ENCODE results near the gene PTDSS2. TPM values are rescaled to one million over a fixed set of nuclear protein-coding genes. Genes with fewer than 3 reads are reported as not detected.
A peak's percentile ranks its signal among the peaks of the same experiment; 100 is the strongest.
"Not testable (repeated sequence)": the region's sequence is repeated elsewhere in the genome, so short reads cannot be mapped to it uniquely, and the experiment has no call there.

Gene PTDSS2
- total RNA-seq, 4 donors from 2014 or later: 21.0 to 42.7 (median 31.7) TPM

DNA sequence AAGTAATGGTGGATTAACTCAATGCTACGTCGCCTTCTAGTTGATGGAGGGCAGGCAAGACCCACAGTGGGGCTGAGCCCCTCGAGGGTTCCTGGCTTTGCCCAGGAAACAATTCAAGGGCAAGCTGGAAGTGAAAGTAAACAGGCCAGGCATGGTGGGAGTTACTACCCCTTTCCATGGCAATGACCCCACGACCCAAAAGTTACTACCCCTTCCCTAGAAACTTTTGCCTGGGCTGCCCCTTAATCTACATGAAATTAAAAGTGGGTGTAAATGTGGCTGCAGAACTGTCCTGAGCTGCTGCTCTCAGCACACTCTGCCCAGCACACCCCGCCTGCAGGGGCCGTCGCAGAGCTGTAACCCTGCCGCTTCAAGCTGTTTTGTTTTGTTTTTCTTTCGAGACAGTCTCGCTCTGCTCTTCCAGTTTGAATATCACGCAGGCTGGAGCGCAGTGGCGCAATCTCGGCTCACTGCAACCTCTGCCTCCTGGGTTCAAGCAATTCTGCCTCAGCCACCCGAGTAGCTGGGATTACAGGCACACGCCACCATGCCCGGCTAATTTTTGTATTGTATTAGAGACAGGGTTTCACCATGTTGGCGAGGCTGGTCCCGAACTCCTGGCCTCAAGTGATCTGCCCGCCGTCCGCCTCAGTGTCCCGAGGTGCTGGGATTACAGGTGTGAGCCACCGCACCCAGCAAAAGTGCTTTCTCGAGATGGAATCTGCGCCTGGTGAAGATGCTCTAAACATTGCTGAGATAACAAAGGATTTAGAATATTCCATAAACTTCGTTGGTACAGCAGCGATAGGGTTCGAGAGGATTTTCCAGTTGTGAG, 62.9 kb downstream of the PTDSS2 start:
- Histone ChIP-seq H3K27ac (peak overlapping the region in 1 of 4 donors; percentile 55), H3K4me1 (peaks cover 0 to 4% (median 0%) of the 10 kb centered on the region in 4 donors), H3K36me3 (peaks cover 0 to 22% (median 0%) of the 10 kb centered on the region in 3 donors), H3K4me3 (no peak overlapping the region), H3K27me3 (no peaks in the 10 kb centered on the region), H3K9me3 (peaks cover 0 to 10% (median 0%) of the 10 kb centered on the region in 4 donors)
- peak in 1 of 3 donors; percentile 41 for DNase-seq
- TF ChIP-seq POLR2A (IDR thresholded peaks at IDR 0.05): no peak
- TF ChIP-seq CTCF (IDR thresholded peaks at IDR 0.05): no peak

DNA sequence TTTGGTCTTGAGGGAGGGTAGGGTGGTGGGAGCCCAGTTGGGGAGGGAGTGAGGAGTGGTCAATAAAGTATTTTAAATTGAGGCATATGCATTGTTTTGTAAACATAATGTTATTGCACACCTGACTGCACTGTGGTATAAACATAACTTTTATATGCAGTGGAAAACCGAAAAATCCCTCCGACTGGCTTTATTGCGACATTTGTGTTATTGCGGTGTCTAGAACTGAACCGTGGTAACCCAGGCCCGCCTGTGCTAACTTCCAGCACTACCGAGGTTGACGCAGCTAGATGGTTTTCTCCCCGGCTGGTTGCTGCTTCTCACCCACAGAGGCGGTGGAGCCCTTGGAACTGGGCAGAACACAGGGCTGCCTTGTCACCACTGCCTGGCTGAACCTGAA, 64.5 kb downstream of the PTDSS2 start:
- no peaks in the 10 kb centered on the region for H3K27me3 ChIP-seq
- H3K36me3 ChIP-seq: peaks cover 0 to 11% (median 0%) of the 10 kb centered on the region in 3 donors
- H3K4me3 ChIP-seq: no peak overlapping the region
- H3K27ac ChIP-seq: no peak overlapping the region
- TF ChIP-seq CTCF (IDR thresholded peaks at IDR 0.05): no peak
- no peak for TF ChIP-seq POLR2A (IDR thresholded peaks at IDR 0.05)
- H3K4me1 ChIP-seq: peaks cover 0 to 8% (median 3%) of the 10 kb centered on the region in 4 donors
- DNase-seq: no peak
- peaks cover 0 to 10% (median 0%) of the 10 kb centered on the region in 4 donors for H3K9me3 ChIP-seq

DNA sequence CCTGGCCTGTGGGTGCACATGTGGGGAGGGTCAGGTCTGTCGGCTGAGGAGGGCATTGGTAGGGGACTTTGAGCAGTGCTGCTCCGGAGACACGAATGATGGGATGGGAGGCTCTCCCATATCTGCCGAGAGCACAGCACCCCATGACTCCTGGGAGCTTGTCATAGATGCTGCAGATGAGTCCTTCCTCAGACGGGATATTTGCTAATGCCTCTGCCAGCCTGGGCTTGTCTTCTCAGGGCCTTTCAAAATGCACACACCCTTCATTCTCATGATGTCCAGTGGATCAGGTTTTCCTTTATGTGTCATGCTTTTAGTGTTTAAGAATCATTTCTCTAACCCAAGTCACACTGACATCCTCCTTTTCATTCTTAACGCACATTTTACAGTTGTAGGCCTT, 65.1 kb downstream of the PTDSS2 start:
- Histone ChIP-seq H3K36me3 (peaks cover 0 to 11% (median 0%) of the 10 kb centered on the region in 3 donors), H3K9me3 (peaks cover 0 to 10% (median 0%) of the 10 kb centered on the region in 4 donors), H3K27ac (no peak overlapping the region), H3K4me3 (no peak overlapping the region), H3K27me3 (no peaks in the 10 kb centered on the region), H3K4me1 (peaks cover 0 to 8% (median 3%) of the 10 kb centered on the region in 4 donors)
- no peak for TF ChIP-seq POLR2A (IDR thresholded peaks at IDR 0.05)
- TF ChIP-seq CTCF (IDR thresholded peaks at IDR 0.05): no peak
- DNase-seq: no peak

DNA sequence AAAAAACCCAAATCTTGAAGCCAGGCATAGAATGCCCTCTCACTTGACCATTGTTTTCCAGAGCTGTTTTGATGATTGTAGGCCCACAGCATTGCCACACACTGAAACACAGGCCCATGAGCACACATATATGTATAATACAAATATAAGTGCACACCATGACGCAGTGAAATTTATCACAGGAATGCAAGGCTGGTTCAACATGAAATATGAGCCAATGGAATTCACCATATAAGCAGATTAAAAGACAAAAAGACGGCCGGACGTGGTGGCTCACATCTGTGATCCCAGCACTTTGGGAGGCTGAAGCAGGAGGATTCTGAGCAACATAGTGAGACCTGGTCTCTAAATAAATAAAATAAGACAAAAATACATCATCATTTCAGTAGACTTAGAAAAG, 66.3 kb downstream of the PTDSS2 start:
- Histone ChIP-seq H3K4me3 (no peak overlapping the region), H3K4me1 (peaks cover 0 to 8% (median 3%) of the 10 kb centered on the region in 4 donors), H3K36me3 (peaks cover 0 to 4% (median 0%) of the 10 kb centered on the region in 3 donors), H3K27ac (no peak overlapping the region), H3K9me3 (peaks cover 0 to 10% (median 0%) of the 10 kb centered on the region in 4 donors), H3K27me3 (no peaks in the 10 kb centered on the region)
- TF ChIP-seq POLR2A (IDR thresholded peaks at IDR 0.05) (no peak), CTCF (IDR thresholded peaks at IDR 0.05) (no peak)
- DNase-seq: no peak

DNA sequence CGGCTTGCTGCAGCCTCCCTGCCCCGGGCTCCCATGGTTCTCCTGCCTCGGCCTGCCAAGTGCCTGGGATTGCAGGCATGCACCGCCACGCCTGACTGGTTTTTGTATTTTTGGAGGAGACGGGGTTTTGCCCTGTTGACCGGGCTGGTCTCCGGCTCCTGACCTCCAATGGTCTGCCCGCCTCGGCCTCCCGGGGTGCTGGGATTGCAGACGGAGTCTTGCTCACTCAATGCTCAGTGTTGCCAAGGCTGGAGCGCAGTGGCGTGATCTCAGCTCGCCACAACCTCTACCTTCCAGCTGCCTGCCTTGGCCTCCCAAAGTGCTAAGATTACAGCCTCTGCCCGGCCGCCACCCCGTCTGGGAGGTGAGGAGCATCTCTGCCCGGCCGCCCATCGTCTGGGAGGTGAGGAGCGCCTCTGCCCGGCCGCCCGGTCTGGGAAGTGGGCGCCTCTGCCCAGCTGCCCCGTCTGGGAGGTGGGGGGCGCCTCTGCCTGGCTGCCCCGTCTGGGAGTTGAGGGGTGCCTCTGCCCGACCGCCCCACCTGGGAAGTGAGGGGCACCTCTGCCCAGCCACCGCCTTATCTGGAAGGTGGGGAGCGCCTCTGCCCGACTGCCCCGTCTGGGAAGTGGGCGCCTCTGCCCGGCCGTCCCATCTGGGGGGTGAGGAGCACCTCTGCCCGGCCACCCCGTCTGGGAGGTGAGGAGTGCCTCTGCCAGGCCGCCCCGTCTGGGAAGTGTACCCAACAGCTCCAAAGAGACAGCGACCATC, 67.0 kb downstream of the PTDSS2 start:
- peak in 2 of 3 donors; percentile 45 to 47 for DNase-seq
- H3K27ac ChIP-seq, H3K4me1 ChIP-seq: not testable (repeated sequence)

More for the DNA sequence above, 67.0 kb downstream of the PTDSS2 start:
- not testable (repeated sequence) for H3K36me3 ChIP-seq, H3K9me3 ChIP-seq, H3K4me3 ChIP-seq, H3K27me3 ChIP-seq

Data from Peyer's patch (tissue), 4 donors.